ENCODE results near the gene TRIM2. TPM values are rescaled to one million over a fixed set of nuclear protein-coding genes. Genes with fewer than 3 reads are reported as not detected.

The TRIM2 gene
- total RNA-seq, 2 experiments from 2014 or later, result 1.9 to 3.4 TPM

DNA sequence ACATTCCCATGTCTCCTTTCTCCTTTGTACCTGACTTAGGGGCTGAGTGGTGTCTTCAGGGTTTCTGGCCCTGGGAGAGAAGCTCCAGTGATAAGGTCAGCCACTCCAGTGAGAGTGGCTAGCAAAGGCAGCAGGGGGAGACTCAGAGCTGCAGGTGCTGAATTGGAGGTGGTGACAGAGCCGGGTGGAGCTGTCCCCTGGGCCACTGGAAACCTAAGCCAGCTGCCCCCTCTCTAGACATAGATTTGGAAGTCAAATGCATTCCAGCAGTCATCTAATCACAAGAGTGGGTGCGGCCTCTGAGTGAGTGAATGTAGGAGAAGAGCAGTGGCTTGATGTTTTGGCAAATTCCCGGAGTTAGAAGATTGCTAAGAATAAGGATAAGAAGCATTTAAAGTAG, 28.5 kb downstream of the TRIM2 start:
- Histone ChIP-seq H3K4me1 (ENCODE audit: insufficient read depth, low read length) (peaks cover 5% of the 10 kb centered on the region), H3K27ac (ENCODE audit: low read depth in 1 of 2, low read length in 2 of 2) (no peak overlapping the region), H3K9me3 (ENCODE audit: control insufficient read depth in 1 of 2, insufficient read depth in 1 of 2, low read length in 2 of 2) (no peaks in the 10 kb centered on the region), H3K36me3 (ENCODE audit: insufficient read depth, low read length) (no peaks in the 10 kb centered on the region), H3K4me3 (ENCODE audit: low read length) (no peak overlapping the region), H3K27me3 (ENCODE audit: control insufficient read depth in 1 of 2, insufficient read depth in 2 of 2, low read length in 2 of 2) (no peaks in the 10 kb centered on the region)
- Mint-ChIP-seq H3K27ac (no peak overlapping the region), H3K4me1 (ENCODE audit: low read depth) (peaks cover 27% of the 10 kb centered on the region), H3K27me3 (no peaks in the 10 kb centered on the region), H3K9me3 (no peaks in the 10 kb centered on the region), H3K4me3 (no peak overlapping the region), H3K36me3 (ENCODE audit: low read depth) (no peaks in the 10 kb centered on the region)
- DNase-seq (peak in 2 of 14 experiments; percentile 21 to 24), ATAC-seq (ENCODE audit: poor library complexity) (no peak)
- intact Hi-C loops (cut with DNase I, micrococcal nuclease), result no loop called here
- CTCF ChIA-PET, result no interaction called here
- TF ChIP-seq, protein P1, sequence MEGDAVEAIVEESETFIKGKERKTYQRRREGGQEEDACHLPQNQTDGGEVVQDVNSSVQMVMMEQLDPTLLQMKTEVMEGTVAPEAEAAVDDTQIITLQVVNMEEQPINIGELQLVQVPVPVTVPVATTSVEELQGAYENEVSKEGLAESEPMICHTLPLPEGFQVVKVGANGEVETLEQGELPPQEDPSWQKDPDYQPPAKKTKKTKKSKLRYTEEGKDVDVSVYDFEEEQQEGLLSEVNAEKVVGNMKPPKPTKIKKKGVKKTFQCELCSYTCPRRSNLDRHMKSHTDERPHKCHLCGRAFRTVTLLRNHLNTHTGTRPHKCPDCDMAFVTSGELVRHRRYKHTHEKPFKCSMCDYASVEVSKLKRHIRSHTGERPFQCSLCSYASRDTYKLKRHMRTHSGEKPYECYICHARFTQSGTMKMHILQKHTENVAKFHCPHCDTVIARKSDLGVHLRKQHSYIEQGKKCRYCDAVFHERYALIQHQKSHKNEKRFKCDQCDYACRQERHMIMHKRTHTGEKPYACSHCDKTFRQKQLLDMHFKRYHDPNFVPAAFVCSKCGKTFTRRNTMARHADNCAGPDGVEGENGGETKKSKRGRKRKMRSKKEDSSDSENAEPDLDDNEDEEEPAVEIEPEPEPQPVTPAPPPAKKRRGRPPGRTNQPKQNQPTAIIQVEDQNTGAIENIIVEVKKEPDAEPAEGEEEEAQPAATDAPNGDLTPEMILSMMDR (IDR thresholded peaks at IDR 0.05), result no peak
- POLR2A ChIA-PET, result no interaction called here

DNA sequence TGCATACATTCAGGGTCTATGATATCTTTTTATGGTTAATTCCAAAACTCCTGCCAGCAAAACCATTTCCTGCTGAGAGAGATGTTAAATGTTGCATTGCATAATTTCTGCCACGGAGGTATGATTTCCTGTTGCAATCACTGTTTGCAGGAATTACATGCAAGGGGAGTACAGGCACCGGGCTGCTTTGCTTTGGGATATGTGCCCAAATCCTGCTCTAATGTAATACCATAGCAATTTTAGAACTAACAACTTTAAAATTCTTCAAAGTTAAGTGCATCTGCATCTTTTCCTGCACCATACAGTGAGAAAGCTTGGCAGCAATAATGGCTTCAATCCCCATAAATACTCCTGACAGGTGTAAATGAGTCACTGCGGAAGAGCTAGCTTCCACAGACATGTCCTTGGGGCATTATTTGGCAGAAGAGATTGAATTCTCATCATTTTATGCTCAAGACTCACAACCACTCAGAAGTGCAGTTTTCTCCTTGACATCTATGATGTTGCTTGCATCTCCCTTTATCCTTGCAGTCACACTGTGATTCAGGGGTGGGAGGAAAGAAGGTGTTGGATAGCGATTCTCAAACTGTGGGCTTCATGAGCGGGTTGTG, 29.6 kb downstream of the TRIM2 start:
- no peak for ATAC-seq (ENCODE audit: poor library complexity)

DNA sequence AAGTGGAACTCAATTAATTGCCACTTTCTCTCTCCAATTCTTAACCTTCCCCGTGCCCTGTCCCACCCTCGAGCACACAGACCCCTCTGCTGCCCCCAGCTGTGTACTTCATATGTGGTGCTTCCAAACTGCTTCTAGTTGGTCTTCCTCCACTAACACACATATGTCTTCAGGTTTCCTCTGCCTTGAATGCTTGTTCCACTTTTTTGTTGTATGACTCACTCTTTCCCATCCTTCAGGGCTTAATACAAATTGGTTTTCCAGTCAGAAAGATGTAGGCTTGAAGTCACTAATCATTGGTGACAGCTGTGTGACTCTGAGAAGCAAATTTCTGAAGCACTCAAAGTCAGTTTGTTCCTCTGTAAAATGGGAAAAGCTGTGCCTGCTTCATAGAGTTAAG, 30.6 kb downstream of the TRIM2 start:
- Mint-ChIP-seq H3K36me3 (ENCODE audit: low read depth) (no peaks in the 10 kb centered on the region), H3K27ac (no peak overlapping the region), H3K4me3 (no peak overlapping the region), H3K9me3 (no peaks in the 10 kb centered on the region), H3K4me1 (ENCODE audit: low read depth) (peaks cover 27% of the 10 kb centered on the region), H3K27me3 (no peaks in the 10 kb centered on the region)
- intact Hi-C loops (cut with DNase I, micrococcal nuclease), result no loop called here
- DNase-seq (no peak), ATAC-seq (ENCODE audit: poor library complexity) (no peak)
- Histone ChIP-seq H3K4me1 (ENCODE audit: insufficient read depth, low read length) (peaks cover 5% of the 10 kb centered on the region), H3K27me3 (ENCODE audit: control insufficient read depth in 1 of 2, insufficient read depth in 2 of 2, low read length in 2 of 2) (no peaks in the 10 kb centered on the region), H3K4me3 (ENCODE audit: low read length) (no peak overlapping the region), H3K27ac (ENCODE audit: low read depth in 1 of 2, low read length in 2 of 2) (no peak overlapping the region), H3K36me3 (ENCODE audit: insufficient read depth, low read length) (no peaks in the 10 kb centered on the region), H3K9me3 (ENCODE audit: control insufficient read depth in 1 of 2, insufficient read depth in 1 of 2, low read length in 2 of 2) (no peaks in the 10 kb centered on the region)
- ChIA-PET POLR2A (no interaction called here), CTCF (no interaction called here)
- TF ChIP-seq, protein P1 (IDR thresholded peaks at IDR 0.05), result no peak

More for the DNA sequence above, 29.6 kb downstream of the TRIM2 start:
- ChIA-PET CTCF (no interaction called here), POLR2A (no interaction called here)
- Mint-ChIP-seq H3K36me3 (ENCODE audit: low read depth) (no peaks in the 10 kb centered on the region), H3K27ac (no peak overlapping the region), H3K4me1 (ENCODE audit: low read depth) (peaks cover 27% of the 10 kb centered on the region), H3K9me3 (no peaks in the 10 kb centered on the region), H3K4me3 (no peak overlapping the region), H3K27me3 (no peaks in the 10 kb centered on the region)
- TF ChIP-seq, protein P1 (IDR thresholded peaks at IDR 0.05), result no peak
- Histone ChIP-seq H3K9me3 (ENCODE audit: control insufficient read depth in 1 of 2, insufficient read depth in 1 of 2, low read length in 2 of 2) (no peaks in the 10 kb centered on the region), H3K4me3 (ENCODE audit: low read length) (no peak overlapping the region), H3K36me3 (ENCODE audit: insufficient read depth, low read length) (no peaks in the 10 kb centered on the region), H3K4me1 (ENCODE audit: insufficient read depth, low read length) (peaks cover 5% of the 10 kb centered on the region), H3K27me3 (ENCODE audit: control insufficient read depth in 1 of 2, insufficient read depth in 2 of 2, low read length in 2 of 2) (no peaks in the 10 kb centered on the region), H3K27ac (ENCODE audit: low read depth in 1 of 2, low read length in 2 of 2) (no peak overlapping the region)
- DNase-seq, result no peak
- intact Hi-C loops (cut with DNase I, micrococcal nuclease), result no loop called here
